H1 (cell line): ENCODE measurements around the gene FOSL2. TPM values are rescaled to one million over a fixed set of nuclear protein-coding genes. Genes with fewer than 3 reads are reported as not detected.

Source experiments
- CTCF ChIA-PET: fragments of 300-600 bp; sonication (Branson Sonifier 250); formaldehyde crosslinking; loops from one replicate; lab custom pipeline; 2021; ENCODE audit not compliant: partially characterized antibody; lab: Charles Lee
- POLR2A ChIA-PET: fragments of 300-600 bp; sonication (Branson Sonifier 250); formaldehyde crosslinking; loops from one replicate; lab custom pipeline; 2021; ENCODE audit warnings: inconsistent platforms; ENCODE audit not compliant: partially characterized antibody; lab: Charles Lee
- DNase-seq, 2 experiments: peaks; one replicate each; pipeline versions ENCODE4 v3.0.0 to v3.0.0-alpha.2; 2010 to 2022; ENCODE audit warnings: low spot score in 2 of 2, low read depth in 1 of 2, mixed read lengths in 1 of 2
- FAIRE-seq: peaks from 2 replicates; lab custom pipeline; 2011; peaks lifted over from hg19 to GRCh38; lab: Jason Lieb, UNC
- H2AFZ ChIP-seq: 2 replicates; pipeline ENCODE4 v1.8.1; 2012; ENCODE audit warnings: low read length, inconsistent platforms
- H2AK5ac ChIP-seq: 2 replicates; pipeline ENCODE4 v1.6.1; 2013; ENCODE audit warnings: low read depth, low read length
- H2BK120ac ChIP-seq: replicated peaks from 2 replicates; pipeline ENCODE3; 2013; ENCODE audit warnings: low read depth, low read length, inconsistent platforms
- H2BK12ac ChIP-seq: 2 replicates; pipeline ENCODE4 v1.6.1; 2013; ENCODE audit warnings: low read depth, low read length
- H2BK15ac ChIP-seq: 2 replicates; pipeline ENCODE4 v1.6.1; 2013; ENCODE audit warnings: low read length
- H2BK20ac ChIP-seq: 2 replicates; pipeline ENCODE4 v1.6.1; 2013; ENCODE audit warnings: low read length
- H2BK5ac ChIP-seq: 2 replicates; pipeline ENCODE4 v1.6.1; 2013; ENCODE audit warnings: low read depth, low read length
- H3K14ac ChIP-seq: 2 replicates; pipeline ENCODE4 v1.6.1; 2013; ENCODE audit warnings: inconsistent platforms; ENCODE audit not compliant: insufficient read length
- H3K18ac ChIP-seq: 2 replicates; pipeline ENCODE4 v1.6.1; 2013; ENCODE audit warnings: low read length; ENCODE audit errors: extremely low read depth
- H3K23ac ChIP-seq: 2 replicates; pipeline ENCODE4 v1.6.1; 2013; ENCODE audit warnings: inconsistent platforms; ENCODE audit not compliant: insufficient read length
- H3K23me2 ChIP-seq: 2 replicates; pipeline ENCODE4 v1.6.1; 2013; ENCODE audit warnings: low read depth, low read length
- H3K27ac ChIP-seq: 2 replicates; pipeline ENCODE4 v1.6.1; 2011; ENCODE audit warnings: low read depth, low read length, inconsistent platforms
- H3K27me3 ChIP-seq, 4 experiments: replicated peaks in 1 of 4; 1 replicate in 1 of 4; 2 replicates in 3 of 4; pipeline versions ENCODE4 v1.6.1 to v1.8.1; 2011 to 2013; ENCODE audit warnings: low read length in 3 of 4, mild to moderate bottlenecking in 3 of 4, inconsistent platforms in 2 of 4, mixed read lengths in 2 of 4, moderate library complexity in 1 of 4; ENCODE audit not compliant: control insufficient read depth in 3 of 4, insufficient read depth in 3 of 4; ENCODE audit errors: extremely low read depth in 1 of 4
- H3K36me3 ChIP-seq, 4 experiments: 2 replicates each; pipeline versions ENCODE4 v1.6.1 to v1.8.1; 2011 to 2013; ENCODE audit warnings: mild to moderate bottlenecking in 4 of 4, low read length in 3 of 4, moderate library complexity in 2 of 4, control low read depth in 1 of 4, inconsistent platforms in 1 of 4; ENCODE audit not compliant: insufficient read depth in 4 of 4, control insufficient read depth in 2 of 4
- H3K4ac ChIP-seq: replicated peaks from 2 replicates; pipeline ENCODE3; 2013; ENCODE audit warnings: low read length, low read depth, mixed read lengths, inconsistent platforms; ENCODE audit not compliant: insufficient read length
- H3K4me1 ChIP-seq, 4 experiments: replicated peaks in 1 of 4; 1 replicate in 1 of 4; 2 replicates in 3 of 4; pipeline versions ENCODE4 v1.6.1 to v1.8.1; 2011 to 2013; ENCODE audit warnings: low read length in 3 of 4, inconsistent platforms in 2 of 4, mixed read lengths in 1 of 4; ENCODE audit not compliant: insufficient read depth in 4 of 4, control insufficient read depth in 3 of 4
- H3K4me2 ChIP-seq, 2 experiments: 2 replicates each; pipeline versions ENCODE4 v1.6.1 to v1.8.1; 2011 to 2013; ENCODE audit warnings: low read depth in 2 of 2, low read length in 2 of 2, control low read depth in 1 of 2, inconsistent platforms in 1 of 2, mild to moderate bottlenecking in 1 of 2; ENCODE audit not compliant: insufficient read depth in 1 of 2
- H3K4me3 ChIP-seq, 4 experiments: fragments of 200-600, 300-600 bp in 1 of 4; sonication (generic), shearing (Covaris generic), sonication (Bioruptor Twin) in 1 of 4; 2 replicates each; pipeline versions ENCODE4 v1.5.1 to v1.8.1; 2011 to 2016; ENCODE audit warnings: low read length in 4 of 4, low read depth in 3 of 4, control low read depth in 2 of 4, inconsistent platforms in 2 of 4, mild to moderate bottlenecking in 2 of 4, mixed read lengths in 1 of 4, moderate library complexity in 1 of 4; ENCODE audit not compliant: insufficient read depth in 2 of 4; ENCODE audit errors: extremely low read depth in 1 of 4
- H3K56ac ChIP-seq: replicated peaks from 2 replicates; pipeline ENCODE3; 2013; ENCODE audit warnings: low read depth, mild to moderate bottlenecking, mixed read lengths, low read length, inconsistent platforms; ENCODE audit not compliant: insufficient read length
- H3K79me1 ChIP-seq: 2 replicates; pipeline ENCODE4 v1.6.1; 2013; ENCODE audit warnings: low read depth, low read length, control low read depth
- H3K79me2 ChIP-seq, 2 experiments: 2 replicates each; pipeline versions ENCODE4 v1.6.1 to v1.8.1; 2012 to 2013; ENCODE audit warnings: low read length in 2 of 2, mild to moderate bottlenecking in 2 of 2, inconsistent platforms in 1 of 2; ENCODE audit not compliant: insufficient read depth in 2 of 2, control insufficient read depth in 1 of 2
- H3K9ac ChIP-seq, 4 experiments: replicated peaks in 1 of 4; 1 replicate in 1 of 4; 2 replicates in 3 of 4; pipeline versions ENCODE4 v1.6.1 to v1.8.1; 2011 to 2013; ENCODE audit warnings: low read depth in 3 of 4, low read length in 3 of 4, control low read depth in 2 of 4, mild to moderate bottlenecking in 2 of 4, moderate library complexity in 2 of 4, inconsistent platforms in 1 of 4; ENCODE audit errors: extremely low read depth in 1 of 4
- H3K9me3 ChIP-seq, 2 experiments: 2 replicates each; pipeline versions ENCODE4 v1.6.1 to v1.8.1; 2012 to 2013; ENCODE audit warnings: mild to moderate bottlenecking in 2 of 2, moderate library complexity in 2 of 2, control low read depth in 1 of 2, inconsistent platforms in 1 of 2, low read depth in 1 of 2, low read length in 1 of 2, mixed read lengths in 1 of 2; ENCODE audit not compliant: insufficient read depth in 2 of 2
- H4K20me1 ChIP-seq, 2 experiments: replicated peaks in 1 of 2; 2 replicates each; pipeline versions ENCODE3 to v1.8.1; 2011 to 2013; ENCODE audit warnings: inconsistent platforms in 2 of 2, low read length in 2 of 2, mild to moderate bottlenecking in 1 of 2; ENCODE audit not compliant: insufficient read depth in 2 of 2, control insufficient read depth in 1 of 2
- H4K5ac ChIP-seq: 2 replicates; pipeline ENCODE4 v1.6.1; 2013; ENCODE audit warnings: low read length, low read depth, mixed read lengths, inconsistent platforms; ENCODE audit not compliant: insufficient read length
- H4K8ac ChIP-seq: 2 replicates; pipeline ENCODE4 v1.8.0; 2013; ENCODE audit warnings: mild to moderate bottlenecking, moderate library complexity, low read length, inconsistent platforms; ENCODE audit not compliant: insufficient read depth; ENCODE audit errors: extremely low read depth
- H4K91ac ChIP-seq: replicated peaks from 2 replicates; pipeline ENCODE3; 2013; ENCODE audit warnings: low read length, mixed read lengths, inconsistent platforms; ENCODE audit not compliant: insufficient read length
- JUND ChIP-seq: IDR thresholded peaks from 2 replicates; pipeline ENCODE4 v1.6.1; 2011; ENCODE audit warnings: mild to moderate bottlenecking, improper control_type of control experiment, low read length
- WGBS, 2 experiments: shearing (Covaris generic) in 1 of 2; methylation state at CpG; one replicate each; pipeline versions ENCODE4 v1.1.6 to v1.1.7; 2013 to 2015; ENCODE audit warnings: low lambda C conversion rate in 2 of 2, mixed read lengths in 2 of 2, inconsistent platforms in 1 of 2, low coverage in 1 of 2, missing lambda C conversion rate in 1 of 2; ENCODE audit not compliant: insufficient replicate concordance in 2 of 2, insufficient coverage in 1 of 2, insufficient read length in 1 of 2; ENCODE audit errors: extremely low coverage in 1 of 2, missing lambda C conversion rate in 1 of 2; 5-methylcytosine and 5-hydroxymethylcytosine counted together
- polyA plus RNA-seq, 7 experiments: library from polyadenylated mRNA; depleted of rRNA in 3 of 7; stranded (reverse) in 5 of 7; unstranded in 2 of 7; fragments of >200 nt in 5 of 7; fragments of 200-250 nt in 2 of 7; gene quantifications; 1 replicate in 5 of 7; 2 replicates in 1 of 7; 4 replicates in 1 of 7; pipeline versions ENCODE4 v1.2.1 to v1.2.3, GENCODE V29; 2011 to 2013; ENCODE audit warnings: missing spikeins in 2 of 7, mixed read lengths in 2 of 7
- total RNA-seq: library from RNA; stranded (reverse); fragmentation: NEBNext Ultra II Directional; extraction: Animal tissue kit (Norgen Biotek cat#: 25700); gene quantifications from 2 replicates; pipeline ENCODE4 v1.2.1, GENCODE V29; 2021

Gene FOSL2
- total and polyA plus RNA-seq, 2 of the 8 experiments (the other 6 are each of a cell fraction or from before 2014, with no cell fraction given): 1.5 to 4.5 TPM

DNA sequence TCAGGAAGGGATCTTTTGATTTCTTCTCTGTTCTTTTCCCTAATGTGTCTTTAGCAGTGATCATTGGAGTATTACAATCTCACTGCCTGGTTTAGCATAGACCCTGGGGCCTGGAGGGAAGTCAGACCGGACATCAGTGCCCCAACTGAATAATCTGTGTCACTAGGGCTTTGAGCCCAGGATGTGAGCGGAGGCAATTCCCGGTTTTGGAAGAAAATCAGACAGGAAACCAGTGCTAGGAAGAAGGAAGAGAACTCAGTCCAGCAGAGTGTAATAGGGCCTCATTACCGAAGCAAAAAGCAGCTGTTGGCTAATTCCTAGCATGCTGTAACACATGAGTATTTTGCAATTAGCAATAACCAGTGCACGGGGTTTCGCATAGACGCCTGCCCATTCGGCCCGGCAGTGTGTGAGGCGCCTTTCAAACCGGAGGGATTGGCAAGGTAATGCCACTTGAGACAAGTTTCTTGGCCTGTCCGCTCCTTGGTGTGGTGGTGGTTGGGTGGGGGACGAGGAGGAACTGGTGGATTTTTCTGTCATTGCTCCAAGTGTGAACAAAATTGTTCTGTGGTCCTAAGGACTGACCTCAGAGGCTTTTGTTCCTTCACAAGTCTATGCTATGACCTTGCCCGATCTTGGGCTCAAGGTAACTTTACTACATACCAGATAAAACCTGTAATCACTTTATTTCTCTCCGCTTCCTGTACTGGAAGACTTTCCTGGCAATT, 2.8 kb downstream of the FOSL2 start:
- Histone ChIP-seq H3K23ac (no peak overlapping the region), H4K91ac (no peak overlapping the region), H3K79me2 (no peaks in the 10 kb centered on the region), H4K20me1 (peaks cover 2 to 8% of the 10 kb centered on the region in 2 experiments), H3K4ac (no peak overlapping the region), H2AK5ac (no peak overlapping the region), H2BK12ac (no peak overlapping the region), H4K5ac (no peak overlapping the region), H3K9me3 (no peaks in the 10 kb centered on the region), H3K14ac (no peak overlapping the region), H3K9ac (no peak overlapping the region), H2BK15ac (no peak overlapping the region), H3K4me3 (no peak overlapping the region), H3K4me1 (peaks cover 0 to 7% (median 6%) of the 10 kb centered on the region in 4 experiments; a peak in 5 of 7 replicates), H3K79me1 (no peaks in the 10 kb centered on the region; the same call in 1 of the 2 replicates), H3K56ac (no peak overlapping the region), H2BK20ac (no peak overlapping the region), H3K23me2 (peaks cover 18% of the 10 kb centered on the region; the same call in 1 of the 2 replicates), H2AFZ (no peak overlapping the region), H3K27me3 (peaks cover 13 to 33% (median 27%) of the 10 kb centered on the region in 4 experiments), H3K27ac (no peak overlapping the region), H2BK120ac (no peak overlapping the region), H2BK5ac (no peak overlapping the region), H3K18ac (no peak overlapping the region), H3K36me3 (no peaks in the 10 kb centered on the region), H3K4me2 (no peak overlapping the region; a peak in 1 of 4 replicates), H4K8ac (no peak overlapping the region)
- WGBS, 2 experiments: 86% methylated on average over 15 of the region's 15 CpGs; no CpG with 5 or more reads in 1 of the 2 experiments
- POLR2A ChIA-PET: interaction anchor here (1.5 kb wide), 1 partner anchor 643 kb away, joined by 3 read pairs; no protein-coding TSS in a partner anchor
- CTCF ChIA-PET: interaction anchor here (1.0 to 1.7 kb wide), 8 partner anchors 9 to 672 kb away, joined by 3 to 5 read pairs (median 3); no protein-coding TSS in a partner anchor
- no peak for FAIRE-seq
- DNase-seq: no peak
- TF ChIP-seq JUND: no peak
